Psoas muscle (tissue), 8 donors: ENCODE data around the gene CCDC86. TPM values are rescaled to one million over a fixed set of nuclear protein-coding genes. Genes with fewer than 3 reads are reported as not detected.

Source experiments
- ATAC-seq, 4 donors: fragments of 200-7000 bp; cut with Tn5 transposase; one replicate each; pipeline ENCODE4 v1.9.1; 2020; ENCODE audit warnings: moderate library complexity in 3 of 4, mild to moderate bottlenecking in 2 of 4
- DNase-seq, 2 donors: peaks; one replicate each; pipeline ENCODE4 v3.0.0-alpha.2; 2020
- H3K27ac ChIP-seq: fragments of 200-600 bp; one replicate; pipeline ENCODE4 v1.8.0; 2022
- H3K27me3 ChIP-seq, 3 donors: fragments of 200-600 bp in 1 of 3; one replicate each; pipeline versions ENCODE4 v1.6.1 to v1.8.0; 2013 to 2022; ENCODE audit warnings: low read length in 2 of 3, mild to moderate bottlenecking in 2 of 3, moderate library complexity in 1 of 3; ENCODE audit not compliant: insufficient read depth in 3 of 3
- H3K36me3 ChIP-seq, 2 donors: fragments of 200-600 bp in 1 of 2; one replicate each; pipeline versions ENCODE4 v1.6.1 to v1.8.0; 2013 to 2022; ENCODE audit warnings: low read depth in 1 of 2, mild to moderate bottlenecking in 1 of 2, moderate library complexity in 1 of 2; ENCODE audit not compliant: insufficient read depth in 1 of 2
- H3K4me1 ChIP-seq: fragments of 200-600 bp; one replicate; pipeline ENCODE4 v1.8.0; 2022
- H3K4me3 ChIP-seq: fragments of 200-600 bp; one replicate; pipeline ENCODE4 v1.8.0; 2022; ENCODE audit warnings: mild to moderate bottlenecking
- H3K9me3 ChIP-seq: fragments of 200-600 bp; one replicate; pipeline ENCODE4 v1.8.0; 2022
- WGBS, 3 donors: extraction: QIAGEN DNeasy Blood & Tissue Kit; methylation state at CpG; one replicate each; pipeline versions ENCODE4 v1.1.6 to v1.1.7; 2013; 5-methylcytosine and 5-hydroxymethylcytosine counted together
- intact Hi-C, 2 donors: fragments of 100-400 bp; cut with DNase I; formaldehyde crosslinking; loops; one replicate each; pipeline versions ENCODE4 v1.11.0 to v1.14.2; 2022
- polyA plus RNA-seq, 3 donors: library from polyadenylated mRNA; stranded (reverse); fragments of 200-250 nt; gene quantifications; one replicate each; pipeline ENCODE4 v1.2.3, GENCODE V29; 2013
- total RNA-seq, 4 donors: library from RNA; stranded (reverse); fragmentation: NEBNext Ultra II Directional in 2 of 4; extraction: Animal tissue kit (Norgen Biotek cat#: 25700) in 2 of 4; gene quantifications; one replicate each; pipeline versions ENCODE4 v1.2.1 to v1.2.4, GENCODE V29; 2021 to 2023
- TF ChIP-seq, protein P1 (sequence below): fragments of 200-600 bp; IDR thresholded peaks from one replicate; pipeline ENCODE4 v1.8.0; 2022; ENCODE audit warnings: antibody characterized with exemption
- donor health status: healthy with polysubstance abuse.
- donor health status: DM: no; HTN: no; CAD: no; lungs with moderate emphysema.
- donor health status: Bipolar disorder and iron deficiency.
- donor health status: healthy.
- donor health status: DM: yes; HTN: yes; CAD: no.
- donor health status: DM: no; HTN: no; CAD: no.
- donor health status: DM: no; HTN: no; CAD: no.
- donor health status: DM: yes; HTN: yes; CAD: no.

Gene CCDC86
- total and polyA plus RNA-seq, 7 donors = 24.8 to 55.4 (median 36.2) TPM

GRCh38 chr11:60858731-60859464 lies 17.0 kb downstream of the CCDC86 start:
- DNase-seq = peak in 1 of 2 donors; percentile 23
- H3K4me1 ChIP-seq = no peaks in the 10 kb centered on the region

DNA sequence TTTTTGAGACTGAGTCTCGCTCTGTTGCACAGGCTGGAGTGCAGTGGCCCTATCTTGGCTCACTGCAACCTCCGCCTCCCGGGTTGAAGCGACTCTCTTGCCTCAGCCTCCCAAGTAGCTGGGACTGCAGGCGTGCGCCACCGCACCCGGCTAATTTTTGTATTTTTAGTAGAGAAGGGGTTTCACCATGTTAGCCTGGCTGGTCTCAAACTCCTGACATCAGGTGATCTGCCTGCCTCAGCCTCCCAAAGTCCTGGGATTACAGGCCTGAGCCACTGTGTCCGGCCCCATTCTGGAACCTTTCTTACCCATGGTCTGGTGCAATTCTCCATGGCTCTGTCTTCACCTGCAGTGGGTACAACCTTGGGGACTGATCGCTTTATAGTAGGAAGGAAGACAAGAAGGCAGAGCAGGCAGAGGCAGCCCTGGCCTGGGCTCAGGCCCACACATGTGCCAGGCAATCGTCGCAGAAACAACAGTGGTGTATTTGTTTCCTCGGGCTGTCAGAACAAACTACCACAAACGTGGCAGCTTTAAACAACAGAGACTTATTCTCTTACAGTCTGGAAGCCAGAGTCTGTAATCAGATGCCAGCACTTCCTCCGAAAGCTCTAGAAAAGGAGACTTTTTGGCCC lies 17.8 kb downstream of the CCDC86 start:
- intact Hi-C loops = no loop called here
- H3K27me3 ChIP-seq = no peaks in the 10 kb centered on the region
- DNase-seq (peak in 1 of 2 donors; percentile 23), ATAC-seq (no peak)
- no peaks in the 10 kb centered on the region for H3K9me3 ChIP-seq
- no peaks in the 10 kb centered on the region for H3K36me3 ChIP-seq
- H3K27ac ChIP-seq = no peak overlapping the region
- 70 to 84% (median 74%) methylated on average over 15 of the region's 15 CpGs for WGBS, 3 donors
- TF ChIP-seq, protein P1, sequence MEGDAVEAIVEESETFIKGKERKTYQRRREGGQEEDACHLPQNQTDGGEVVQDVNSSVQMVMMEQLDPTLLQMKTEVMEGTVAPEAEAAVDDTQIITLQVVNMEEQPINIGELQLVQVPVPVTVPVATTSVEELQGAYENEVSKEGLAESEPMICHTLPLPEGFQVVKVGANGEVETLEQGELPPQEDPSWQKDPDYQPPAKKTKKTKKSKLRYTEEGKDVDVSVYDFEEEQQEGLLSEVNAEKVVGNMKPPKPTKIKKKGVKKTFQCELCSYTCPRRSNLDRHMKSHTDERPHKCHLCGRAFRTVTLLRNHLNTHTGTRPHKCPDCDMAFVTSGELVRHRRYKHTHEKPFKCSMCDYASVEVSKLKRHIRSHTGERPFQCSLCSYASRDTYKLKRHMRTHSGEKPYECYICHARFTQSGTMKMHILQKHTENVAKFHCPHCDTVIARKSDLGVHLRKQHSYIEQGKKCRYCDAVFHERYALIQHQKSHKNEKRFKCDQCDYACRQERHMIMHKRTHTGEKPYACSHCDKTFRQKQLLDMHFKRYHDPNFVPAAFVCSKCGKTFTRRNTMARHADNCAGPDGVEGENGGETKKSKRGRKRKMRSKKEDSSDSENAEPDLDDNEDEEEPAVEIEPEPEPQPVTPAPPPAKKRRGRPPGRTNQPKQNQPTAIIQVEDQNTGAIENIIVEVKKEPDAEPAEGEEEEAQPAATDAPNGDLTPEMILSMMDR = no peak
- H3K4me3 ChIP-seq = no peak overlapping the region
- no peaks in the 10 kb centered on the region for H3K4me1 ChIP-seq

More at GRCh38 chr11:60858731-60859464, 17.0 kb downstream of the CCDC86 start:
- Histone ChIP-seq H3K9me3 (no peaks in the 10 kb centered on the region), H3K4me3 (no peak overlapping the region), H3K27me3 (no peaks in the 10 kb centered on the region), H3K27ac (no peak overlapping the region), H3K36me3 (no peaks in the 10 kb centered on the region)
- intact Hi-C loops = no loop called here
- TF ChIP-seq, protein P1 = no peak
- 83 to 87% (median 85%) methylated on average over 4 of the region's 4 CpGs for WGBS, 3 donors
- ATAC-seq = no peak

- WGBS, 3 donors = 20 to 24% (median 22%) methylated on average over 7 of the region's 7 CpGs
- ATAC-seq = no peak
Observed at GRCh38 chr11:60860943-60861342, 19.0 kb downstream of the CCDC86 start.

GRCh38 chr11:60862171-60862570 lies 20.3 kb downstream of the CCDC86 start:
- peak in 1 of 2 donors; percentile 34 for DNase-seq
- TF ChIP-seq, protein P1 = no peak

More at GRCh38 chr11:60860943-60861342, 19.0 kb downstream of the CCDC86 start:
- peak in 1 of 2 donors; percentile 26 for DNase-seq
- Histone ChIP-seq H3K36me3 (no peaks in the 10 kb centered on the region), H3K4me3 (no peak overlapping the region), H3K4me1 (no peaks in the 10 kb centered on the region), H3K27me3 (no peaks in the 10 kb centered on the region), H3K27ac (no peak overlapping the region), H3K9me3 (no peaks in the 10 kb centered on the region)
- intact Hi-C loops = no loop called here
- TF ChIP-seq, protein P1 = no peak

More at GRCh38 chr11:60862171-60862570, 20.3 kb downstream of the CCDC86 start:
- no peaks in the 10 kb centered on the region for H3K9me3 ChIP-seq
- ATAC-seq = no peak
- no peaks in the 10 kb centered on the region for H3K4me1 ChIP-seq
- WGBS, 3 donors = 88 to 91% (median 89%) methylated on average over 9 of the region's 9 CpGs
- intact Hi-C loops = no loop called here
- no peak overlapping the region for H3K27ac ChIP-seq
- no peak overlapping the region for H3K4me3 ChIP-seq
- H3K36me3 ChIP-seq = no peaks in the 10 kb centered on the region
- no peaks in the 10 kb centered on the region for H3K27me3 ChIP-seq
